Prostate gland (tissue), 2 donors: ENCODE data around the gene CASQ1.

Experiments
- CTCF ChIP-seq, 4 experiments: fragments of 200-600 bp in 2 of 4; fragments of 450-650 bp in 2 of 4; sonication (generic) in 2 of 4; IDR thresholded peaks; 1 replicate in 3 of 4; 2 replicates in 1 of 4; pipeline ENCODE4 v1.5.1; 2016 to 2019; ENCODE audit warnings: antibody characterized with exemption in 4 of 4, mild to moderate bottlenecking in 2 of 4, moderate library complexity in 2 of 4
- POLR2A ChIP-seq: fragments of 450-650 bp; IDR thresholded peaks from one replicate; pipeline ENCODE4 v1.6.1; 2016; ENCODE audit warnings: antibody characterized with exemption, mild to moderate bottlenecking

- no peak for TF ChIP-seq CTCF (IDR thresholded peaks at IDR 0.05)
- TF ChIP-seq POLR2A: no peak
Observed at GRCh38 chr1:160177667-160178066, 12.7 kb upstream of the CASQ1 start.
